ENCODE results near the gene OR2A7. TPM values are rescaled to one million over a fixed set of nuclear protein-coding genes. Genes with fewer than 3 reads are reported as not detected.
"Not testable (repeated sequence)": the region's sequence is repeated elsewhere in the genome, so short reads cannot be mapped to it uniquely, and the experiment has no call there.

Gene OR2A7
- total and polyA plus RNA-seq, 2 experiments from 2014 or later: 1.6 to 6.2 TPM

GRCh38 chr7:144245372-144245771 is 19.2 kb downstream of the OR2A7 start:
- H2AFZ ChIP-seq; H3K9me2 ChIP-seq (replicated peaks; ENCODE audit: insufficient read depth); H3K27ac ChIP-seq; H3K36me3 ChIP-seq (replicated peaks; ENCODE audit: insufficient read depth, low read depth); H3K9me3 ChIP-seq (ENCODE audit: low read depth); H3K4me1 ChIP-seq (ENCODE audit: insufficient read depth); H3K4me3 ChIP-seq; H4K20me1 ChIP-seq (ENCODE audit: insufficient read depth, poor library complexity, severe bottlenecking); H3K4me2 ChIP-seq; DNase-seq (ENCODE audit: low spot score); H3K27me3 ChIP-seq; H3K79me2 ChIP-seq: not testable (repeated sequence)
- WGBS (ENCODE audit: low lambda C conversion rate, missing lambda C conversion rate): no CpG with 5 or more reads among the region's 2 CpGs

- WGBS (ENCODE audit: low lambda C conversion rate, missing lambda C conversion rate): 88% methylated on average over 1 of the region's 2 CpGs
- H3K9me2 ChIP-seq (replicated peaks; ENCODE audit: insufficient read depth); H3K4me1 ChIP-seq (ENCODE audit: insufficient read depth); H3K27me3 ChIP-seq; H3K79me2 ChIP-seq; H3K36me3 ChIP-seq (replicated peaks; ENCODE audit: insufficient read depth, low read depth); DNase-seq (ENCODE audit: low spot score); H3K9me3 ChIP-seq (ENCODE audit: low read depth); H3K4me2 ChIP-seq; H4K20me1 ChIP-seq (ENCODE audit: insufficient read depth, poor library complexity, severe bottlenecking); H3K27ac ChIP-seq; H2AFZ ChIP-seq; H3K4me3 ChIP-seq: not testable (repeated sequence)
These were observed 25.2 kb downstream of the OR2A7 start, which contains the start of gene OR2A42 for GRCh38 chr7:144239365-144239764. Gene OR2A42 (minus strand): TSS chr7:144239605. CDS start chr7:144232843, 6,762 bp downstream.

- H3K4me3 ChIP-seq: not testable (repeated sequence)
These were observed 26.0 kb downstream of the OR2A7 start for GRCh38 chr7:144238530-144239082.

GRCh38 chr7:144233039-144233438 is 31.6 kb downstream of the OR2A7 start:
- not testable (repeated sequence) for DNase-seq (ENCODE audit: low spot score); H3K9me3 ChIP-seq (ENCODE audit: low read depth); H3K4me1 ChIP-seq (ENCODE audit: insufficient read depth); H3K27me3 ChIP-seq; H3K36me3 ChIP-seq (replicated peaks; ENCODE audit: insufficient read depth, low read depth); H4K20me1 ChIP-seq (ENCODE audit: insufficient read depth, poor library complexity, severe bottlenecking); H2AFZ ChIP-seq; H3K4me3 ChIP-seq; H3K27ac ChIP-seq; H3K79me2 ChIP-seq; H3K9me2 ChIP-seq (replicated peaks; ENCODE audit: insufficient read depth); H3K4me2 ChIP-seq
- WGBS (ENCODE audit: low lambda C conversion rate, missing lambda C conversion rate): 97% methylated on average over 1 of the region's 1 CpG

More at GRCh38 chr7:144238530-144239082, 26.0 kb downstream of the OR2A7 start:
- H3K36me3 ChIP-seq (replicated peaks; ENCODE audit: insufficient read depth, low read depth); H3K9me3 ChIP-seq (ENCODE audit: low read depth); H2AFZ ChIP-seq; H3K9me2 ChIP-seq (replicated peaks; ENCODE audit: insufficient read depth); H4K20me1 ChIP-seq (ENCODE audit: insufficient read depth, poor library complexity, severe bottlenecking); H3K79me2 ChIP-seq; H3K27me3 ChIP-seq; DNase-seq (ENCODE audit: low spot score); H3K4me2 ChIP-seq; H3K4me1 ChIP-seq (ENCODE audit: insufficient read depth); H3K27ac ChIP-seq: not testable (repeated sequence)
- WGBS (ENCODE audit: low lambda C conversion rate, missing lambda C conversion rate): 86% methylated on average over 2 of the region's 2 CpGs

- not testable (repeated sequence) for H3K27ac ChIP-seq; H3K4me2 ChIP-seq; H3K9me2 ChIP-seq (replicated peaks; ENCODE audit: insufficient read depth); H3K27me3 ChIP-seq; H3K4me1 ChIP-seq (ENCODE audit: insufficient read depth); H3K4me3 ChIP-seq; H2AFZ ChIP-seq; DNase-seq (ENCODE audit: low spot score); H3K36me3 ChIP-seq (replicated peaks; ENCODE audit: insufficient read depth, low read depth); H3K79me2 ChIP-seq; H3K9me3 ChIP-seq (ENCODE audit: low read depth); H4K20me1 ChIP-seq (ENCODE audit: insufficient read depth, poor library complexity, severe bottlenecking)
- WGBS (ENCODE audit: low lambda C conversion rate, missing lambda C conversion rate): no CpG with 5 or more reads among the region's 2 CpGs
These were observed 33.6 kb downstream of the OR2A7 start for GRCh38 chr7:144231027-144231426.

- 80% methylated on average over 2 of the region's 3 CpGs for WGBS (ENCODE audit: low lambda C conversion rate, missing lambda C conversion rate)
- not testable (repeated sequence) for H2AFZ ChIP-seq, H3K27ac ChIP-seq
These were observed 35.8 kb downstream of the OR2A7 start for GRCh38 chr7:144228810-144229209.

GRCh38 chr7:144226866-144227265 is 37.7 kb downstream of the OR2A7 start:
- not testable (repeated sequence) for H3K9me2 ChIP-seq (replicated peaks; ENCODE audit: insufficient read depth); H3K27me3 ChIP-seq; H3K27ac ChIP-seq; H3K4me2 ChIP-seq; H3K4me3 ChIP-seq; H3K9me3 ChIP-seq (ENCODE audit: low read depth); H2AFZ ChIP-seq; H4K20me1 ChIP-seq (ENCODE audit: insufficient read depth, poor library complexity, severe bottlenecking); H3K36me3 ChIP-seq (replicated peaks; ENCODE audit: insufficient read depth, low read depth); H3K79me2 ChIP-seq; DNase-seq (ENCODE audit: low spot score); H3K4me1 ChIP-seq (ENCODE audit: insufficient read depth)
- WGBS (ENCODE audit: low lambda C conversion rate, missing lambda C conversion rate): 90% methylated on average over 3 of the region's 4 CpGs

More at GRCh38 chr7:144228810-144229209, 35.8 kb downstream of the OR2A7 start:
- not testable (repeated sequence) for H3K27me3 ChIP-seq; H3K9me3 ChIP-seq (ENCODE audit: low read depth); DNase-seq (ENCODE audit: low spot score); H3K4me3 ChIP-seq; H3K79me2 ChIP-seq; H4K20me1 ChIP-seq (ENCODE audit: insufficient read depth, poor library complexity, severe bottlenecking); H3K9me2 ChIP-seq (replicated peaks; ENCODE audit: insufficient read depth); H3K4me2 ChIP-seq; H3K4me1 ChIP-seq (ENCODE audit: insufficient read depth); H3K36me3 ChIP-seq (replicated peaks; ENCODE audit: insufficient read depth, low read depth)

GRCh38 chr7:144223675-144224074 is 40.9 kb downstream of the OR2A7 start:
- not testable (repeated sequence) for H3K27me3 ChIP-seq; H4K20me1 ChIP-seq (ENCODE audit: insufficient read depth, poor library complexity, severe bottlenecking); H3K4me3 ChIP-seq; H2AFZ ChIP-seq; H3K4me2 ChIP-seq; H3K9me2 ChIP-seq (replicated peaks; ENCODE audit: insufficient read depth); H3K79me2 ChIP-seq; H3K9me3 ChIP-seq (ENCODE audit: low read depth); DNase-seq (ENCODE audit: low spot score); H3K4me1 ChIP-seq (ENCODE audit: insufficient read depth); H3K36me3 ChIP-seq (replicated peaks; ENCODE audit: insufficient read depth, low read depth); H3K27ac ChIP-seq

- not testable (repeated sequence) for H2AFZ ChIP-seq; H3K9me3 ChIP-seq (ENCODE audit: low read depth); H3K27me3 ChIP-seq; H3K4me3 ChIP-seq; H4K20me1 ChIP-seq (ENCODE audit: insufficient read depth, poor library complexity, severe bottlenecking); H3K4me1 ChIP-seq (ENCODE audit: insufficient read depth); H3K4me2 ChIP-seq; H3K27ac ChIP-seq; DNase-seq (ENCODE audit: low spot score); H3K9me2 ChIP-seq (replicated peaks; ENCODE audit: insufficient read depth); H3K36me3 ChIP-seq (replicated peaks; ENCODE audit: insufficient read depth, low read depth); H3K79me2 ChIP-seq
These were observed 44.1 kb downstream of the OR2A7 start for GRCh38 chr7:144220531-144220930.
